SK-N-MC (cell line): ENCODE results near the gene TRIM67.

Experiments used
- EZH2 ChIP-seq: fragments of 200-600 bp; sonication (generic); IDR thresholded peaks from one replicate; pipeline ENCODE4 v1.6.1; 2017; ENCODE audit warnings: antibody characterized with exemption
- FOXP2 ChIP-seq: optimal IDR thresholded peaks from 2 replicates; pipeline ENCODE3; 2011; ENCODE audit warnings: mild to moderate bottlenecking, moderate library complexity; ENCODE audit not compliant: insufficient read depth; ENCODE audit errors: extremely low read length, control extremely low read depth

DNA sequence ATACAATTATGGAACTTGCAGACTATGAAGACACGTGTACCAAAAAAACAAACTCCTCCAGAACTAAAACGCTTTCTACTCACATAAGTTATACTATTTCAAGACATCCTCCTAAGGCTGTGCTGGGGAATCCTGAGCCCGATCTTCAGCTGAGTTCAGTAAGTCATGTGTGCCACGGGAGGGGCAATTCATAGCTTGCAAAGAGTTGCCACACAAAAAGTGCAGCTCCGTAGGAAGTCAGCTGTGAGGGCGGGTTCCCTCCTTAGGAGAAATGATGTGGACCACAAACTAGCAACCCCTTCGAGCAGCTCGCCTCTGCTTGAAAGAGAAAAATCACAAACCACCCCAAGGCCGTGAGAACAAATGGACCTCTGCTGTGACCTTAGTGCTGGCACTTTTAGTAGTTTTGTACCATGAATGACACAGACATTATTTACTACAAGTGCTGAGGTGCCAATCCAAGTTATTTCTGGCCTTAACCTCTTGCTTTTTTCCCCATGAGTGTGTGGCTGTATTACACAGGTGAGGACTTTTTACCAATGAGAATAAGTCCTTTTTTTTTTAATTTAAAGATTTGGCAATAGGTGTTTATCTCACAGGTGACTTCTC lies 35.8 kb upstream of the TRIM67 start:
- TF ChIP-seq EZH2 (no peak), FOXP2 (no peak)
